Fibroblast of skin of back (primary cell): ENCODE measurements around the gene CD93.

Experiments
- DNase-seq: peaks from one replicate; pipeline ENCODE4 v3.0.0-alpha.2; 2013

Gene CD93

GRCh38 chr20:23083553-23084220, 2.4 kb downstream of the CD93 start:
- DNase-seq = no peak

- no peak for DNase-seq
Measured at GRCh38 chr20:23082846-23083552, 3.1 kb downstream of the CD93 start.

GRCh38 chr20:23081263-23081819, 4.8 kb downstream of the CD93 start:
- no peak for DNase-seq

- no peak for DNase-seq
Measured at GRCh38 chr20:23080521-23080920, 5.6 kb downstream of the CD93 start.

- no peak for DNase-seq
Measured at GRCh38 chr20:23079926-23080325, 6.2 kb downstream of the CD93 start.

DNA sequence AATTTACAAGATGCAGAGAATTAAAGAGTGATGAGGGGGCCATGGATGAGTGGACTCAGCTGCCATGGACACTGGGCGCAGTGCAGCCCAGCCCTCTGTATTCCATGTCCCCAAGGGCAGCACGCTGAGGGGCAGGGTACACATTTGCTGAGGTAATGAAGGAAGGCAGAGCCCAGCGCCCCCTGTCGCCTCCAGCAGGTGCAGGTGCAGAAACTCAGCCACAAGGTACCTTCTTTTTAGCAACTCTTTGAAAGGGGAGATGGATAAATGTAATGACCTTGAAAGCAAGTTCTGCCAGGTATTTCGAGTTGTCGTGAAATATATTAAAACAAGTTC, 7.1 kb downstream of the CD93 start:
- DNase-seq = no peak

DNA sequence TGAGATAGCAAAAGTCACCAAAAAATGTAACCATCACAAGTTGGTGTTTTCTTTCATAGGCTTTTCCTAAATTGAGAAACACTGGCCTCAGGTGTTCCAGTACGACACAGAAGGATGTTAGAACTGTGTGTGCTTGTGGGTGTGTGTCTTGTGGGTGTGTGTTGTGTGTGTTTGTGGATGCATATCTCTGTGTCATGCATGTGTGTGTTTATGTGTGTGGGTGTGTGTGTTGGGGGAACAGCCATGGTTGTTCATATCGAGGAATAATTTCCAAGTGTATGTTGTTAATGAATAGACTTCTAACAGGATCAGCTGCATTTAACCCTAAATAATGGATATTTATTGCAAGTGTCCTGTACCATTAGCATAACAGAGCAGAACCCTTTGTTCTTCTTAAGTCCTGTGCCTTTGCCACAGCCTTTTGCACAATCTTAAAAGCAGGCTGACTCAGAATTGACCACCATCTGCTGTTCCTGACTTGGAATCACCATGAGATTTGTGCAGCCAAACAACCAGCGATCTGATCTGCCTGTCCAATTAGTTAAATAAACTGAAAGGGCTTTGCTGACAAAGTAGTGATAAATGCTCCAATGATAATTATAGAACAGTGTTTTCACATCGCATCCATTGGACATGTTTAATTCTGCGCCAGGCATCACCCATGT, 7.6 kb downstream of the CD93 start:
- no peak for DNase-seq

GRCh38 chr20:23077277-23077676, 8.8 kb downstream of the CD93 start:
- DNase-seq = no peak

DNA sequence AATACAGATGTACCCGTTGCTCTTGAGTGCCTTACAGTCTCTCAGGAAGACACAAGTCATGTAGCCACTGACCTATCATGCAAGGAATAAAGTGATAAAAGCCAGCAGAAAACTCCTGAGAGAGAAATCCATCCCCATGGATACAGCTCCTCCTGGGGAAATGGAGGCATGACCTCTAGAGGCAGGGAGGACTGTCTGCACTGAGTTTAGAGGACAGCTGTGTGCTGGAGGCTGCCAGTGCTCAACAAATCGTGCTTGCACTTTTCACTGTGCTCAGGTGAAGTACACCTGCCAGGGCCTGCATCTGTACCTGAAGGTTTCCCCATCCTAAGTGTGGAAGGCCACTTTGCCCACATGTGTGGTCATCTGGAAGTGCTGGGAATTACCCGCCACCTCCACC, 12.1 kb downstream of the CD93 start:
- no peak for DNase-seq

GRCh38 chr20:23072892-23073586, 13.1 kb downstream of the CD93 start:
- no peak for DNase-seq

- DNase-seq = no peak
Measured at GRCh38 chr20:23071996-23072395, 14.1 kb downstream of the CD93 start.

- no peak for DNase-seq
Measured at GRCh38 chr20:23071398-23071797, 14.7 kb downstream of the CD93 start.

DNA sequence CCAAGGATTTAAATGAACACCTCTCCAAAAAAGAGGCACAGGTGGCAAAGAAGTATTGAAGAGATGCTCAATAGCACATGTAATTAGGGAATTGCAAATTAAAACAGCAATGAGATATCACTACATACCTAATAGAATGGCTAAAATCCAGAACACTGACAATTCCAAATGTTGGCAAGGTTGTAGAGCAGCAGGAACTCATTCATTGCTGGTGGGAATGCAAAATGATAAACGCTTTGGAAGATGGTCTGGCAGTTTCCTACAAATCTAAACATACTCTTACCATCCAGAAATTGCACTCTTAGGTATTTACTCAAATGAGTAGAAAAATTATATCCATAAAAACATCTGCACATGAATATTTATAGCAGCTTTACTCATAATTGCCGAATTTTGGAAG, 17.0 kb downstream of the CD93 start:
- DNase-seq = no peak

DNA sequence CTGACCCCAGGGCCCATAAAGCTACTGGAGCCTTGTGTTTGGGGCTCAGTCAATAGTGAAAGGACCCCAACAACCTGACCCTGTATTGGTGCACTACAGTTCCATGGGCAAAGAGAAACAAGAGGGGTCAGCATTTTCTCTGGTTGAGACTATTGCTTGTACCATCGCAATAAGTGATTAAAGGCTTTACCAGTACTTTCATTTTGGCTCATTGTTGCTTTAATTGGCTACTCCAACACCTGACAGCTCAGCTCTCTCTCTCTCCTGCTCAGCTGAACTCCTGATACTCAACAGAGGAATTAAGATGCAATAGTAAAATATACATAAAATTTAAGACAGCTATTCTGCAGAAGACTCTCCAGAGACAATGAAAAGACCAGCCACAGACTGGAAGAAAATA, 17.8 kb downstream of the CD93 start:
- DNase-seq = no peak

DNA sequence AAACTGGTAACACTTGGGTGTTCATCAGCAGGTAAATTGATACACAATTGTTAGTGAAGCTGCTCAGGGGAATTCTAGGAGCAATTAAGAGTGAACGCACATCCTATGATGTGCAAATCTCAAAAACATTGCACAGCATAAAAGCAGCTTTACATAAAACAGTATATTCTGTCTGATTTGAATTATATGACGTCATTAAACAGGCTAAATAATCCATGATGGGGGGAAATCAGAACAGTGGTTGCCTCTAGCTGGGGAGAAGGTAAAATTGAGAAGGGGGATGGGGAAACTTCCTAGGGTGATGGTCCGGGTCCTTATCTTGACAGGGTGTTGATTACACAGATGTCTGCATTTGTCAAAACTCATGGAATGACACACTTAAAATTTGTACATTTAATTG, 19.4 kb downstream of the CD93 start:
- no peak for DNase-seq

GRCh38 chr20:23065266-23066201, 20.6 kb downstream of the CD93 start:
- no peak for DNase-seq

- no peak for DNase-seq
Measured at GRCh38 chr20:23063581-23063980, 22.5 kb downstream of the CD93 start.

DNA sequence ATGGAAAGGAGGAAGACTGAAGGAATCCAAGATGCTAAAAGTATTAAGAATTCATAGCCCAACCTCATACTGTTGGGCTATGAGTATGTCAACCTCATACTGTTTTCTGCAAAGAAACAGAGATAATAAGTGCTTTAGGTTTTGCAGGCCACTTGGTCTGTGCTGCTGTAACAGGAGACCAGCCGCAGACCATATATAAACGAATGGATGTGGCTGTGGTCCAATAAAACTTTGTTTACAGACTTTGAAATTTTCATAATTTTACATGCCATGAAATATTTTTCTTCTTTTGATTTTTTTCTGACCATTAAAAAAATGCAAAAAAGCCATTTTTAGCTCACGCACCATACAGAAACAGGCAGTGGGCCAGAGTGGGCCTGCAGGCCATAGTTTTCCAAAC, 23.0 kb downstream of the CD93 start:
- no peak for DNase-seq

GRCh38 chr20:23062632-23063031, 23.5 kb downstream of the CD93 start:
- DNase-seq = no peak

DNA sequence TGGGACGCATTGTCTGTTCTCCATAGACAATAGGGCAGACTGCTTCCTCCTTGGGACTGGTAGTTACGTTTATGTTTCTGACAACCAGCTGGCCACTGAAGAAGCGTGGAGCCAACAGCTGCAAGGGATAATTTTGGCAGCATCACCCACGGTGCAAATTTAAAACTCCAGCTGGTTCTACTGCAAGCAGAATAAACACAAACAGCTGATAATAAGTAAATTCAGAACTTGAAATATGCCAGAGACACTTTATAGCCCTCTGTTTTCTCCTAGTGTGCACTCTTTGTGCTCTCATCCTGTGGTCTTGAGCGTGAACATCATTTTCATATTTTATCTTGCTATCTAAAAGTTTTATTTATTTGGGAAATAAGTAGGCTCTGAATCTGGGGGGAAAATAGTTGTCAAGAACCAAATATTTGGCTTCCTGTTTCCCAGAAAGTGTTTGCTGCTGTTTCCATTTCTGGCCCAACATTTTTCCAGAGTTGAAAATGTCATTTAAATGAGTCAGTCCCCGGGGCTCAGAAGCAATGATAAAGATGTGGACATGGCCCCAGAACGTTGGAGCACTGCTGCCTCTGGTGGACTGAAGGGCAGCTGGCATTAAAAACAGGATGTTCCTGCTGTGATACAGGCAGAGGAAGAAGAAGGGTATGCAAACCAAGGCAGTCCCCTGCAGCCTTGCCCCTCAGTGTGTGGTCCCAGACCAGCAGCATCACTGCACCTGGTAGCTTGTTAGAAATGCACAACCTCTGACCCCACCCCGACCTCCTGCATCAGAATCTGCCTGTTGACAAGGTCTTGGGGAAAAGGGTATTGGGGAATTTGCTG, 24.2 kb downstream of the CD93 start:
- DNase-seq = peak; percentile 95

- no peak for DNase-seq
Measured at GRCh38 chr20:23061262-23061661, 24.9 kb downstream of the CD93 start.
